Epidermal melanocyte (primary cell): ENCODE measurements around the gene MRPL40.

Experiments used
- DNase-seq: peaks from one replicate; pipeline ENCODE4 v3.0.0; 2011; ENCODE audit warnings: low spot score; ENCODE audit not compliant: insufficient read length

MRPL40 gene

DNA sequence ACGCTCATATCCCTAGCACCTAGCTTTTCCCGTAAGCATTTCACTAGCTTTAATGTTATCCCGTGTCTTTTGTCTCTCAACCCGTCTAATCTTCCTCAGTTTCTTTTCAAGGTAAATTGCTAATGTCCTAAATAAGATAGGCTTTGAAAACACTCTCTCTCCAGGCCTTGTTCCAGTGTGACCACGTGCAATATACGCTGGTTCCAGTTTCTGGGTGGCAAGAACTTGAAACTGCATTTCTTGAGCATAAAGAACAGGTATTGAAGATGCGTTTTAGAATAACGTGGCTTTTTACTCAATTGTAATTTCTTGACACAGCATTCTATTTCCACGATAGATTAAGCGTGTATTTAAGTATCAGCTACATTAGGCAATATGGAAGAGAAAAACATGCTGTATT, 48.4 kb downstream of the MRPL40 start:
- no peak for DNase-seq

DNA sequence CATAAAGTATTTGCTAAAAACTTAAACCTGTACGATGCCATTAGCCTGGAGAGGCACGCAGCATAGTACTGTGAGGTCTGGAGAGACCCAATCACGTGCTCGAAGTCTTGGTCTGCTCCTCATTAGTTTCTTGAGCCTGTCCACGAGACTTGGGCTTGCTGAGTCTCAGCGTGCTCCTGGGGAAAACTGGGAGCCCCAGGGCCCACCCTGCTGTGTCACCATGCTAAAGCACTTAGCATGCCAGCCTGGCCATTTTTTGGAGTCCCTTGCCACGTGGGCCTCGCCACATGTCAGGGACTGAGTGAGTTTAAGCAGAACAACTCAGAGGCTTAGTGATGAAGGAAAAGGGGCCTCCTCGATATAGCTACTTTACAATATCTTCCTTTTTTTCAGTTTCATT, 50.0 kb downstream of the MRPL40 start:
- DNase-seq, result no peak

- no peak for DNase-seq
Observed at GRCh38 chr22:19483481-19484244, 51.3 kb downstream of the MRPL40 start.
